ENCODE measurements around the gene ARID3C.

DNA sequence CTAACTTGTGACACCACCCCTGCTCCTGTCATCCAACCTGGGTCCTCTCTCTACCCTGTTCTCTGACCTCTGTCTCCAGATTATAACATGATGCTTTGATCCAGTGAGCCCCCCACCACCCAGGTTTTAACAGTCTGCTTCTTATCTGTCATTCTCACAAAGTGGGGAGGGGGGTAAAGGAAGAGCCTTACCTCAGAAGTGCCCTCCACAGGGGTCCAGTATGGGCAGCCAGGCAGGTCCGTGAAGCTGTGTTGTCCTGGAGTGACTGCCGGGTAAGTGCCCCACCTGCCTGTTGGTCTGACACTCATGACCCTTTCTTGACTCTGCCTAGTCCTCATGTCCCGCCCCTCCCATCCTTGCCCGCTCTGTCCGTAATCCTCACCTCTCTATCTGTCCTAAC, 26.5 kb upstream of the ARID3C start:
- TF ChIP-seq, protein P1, sequence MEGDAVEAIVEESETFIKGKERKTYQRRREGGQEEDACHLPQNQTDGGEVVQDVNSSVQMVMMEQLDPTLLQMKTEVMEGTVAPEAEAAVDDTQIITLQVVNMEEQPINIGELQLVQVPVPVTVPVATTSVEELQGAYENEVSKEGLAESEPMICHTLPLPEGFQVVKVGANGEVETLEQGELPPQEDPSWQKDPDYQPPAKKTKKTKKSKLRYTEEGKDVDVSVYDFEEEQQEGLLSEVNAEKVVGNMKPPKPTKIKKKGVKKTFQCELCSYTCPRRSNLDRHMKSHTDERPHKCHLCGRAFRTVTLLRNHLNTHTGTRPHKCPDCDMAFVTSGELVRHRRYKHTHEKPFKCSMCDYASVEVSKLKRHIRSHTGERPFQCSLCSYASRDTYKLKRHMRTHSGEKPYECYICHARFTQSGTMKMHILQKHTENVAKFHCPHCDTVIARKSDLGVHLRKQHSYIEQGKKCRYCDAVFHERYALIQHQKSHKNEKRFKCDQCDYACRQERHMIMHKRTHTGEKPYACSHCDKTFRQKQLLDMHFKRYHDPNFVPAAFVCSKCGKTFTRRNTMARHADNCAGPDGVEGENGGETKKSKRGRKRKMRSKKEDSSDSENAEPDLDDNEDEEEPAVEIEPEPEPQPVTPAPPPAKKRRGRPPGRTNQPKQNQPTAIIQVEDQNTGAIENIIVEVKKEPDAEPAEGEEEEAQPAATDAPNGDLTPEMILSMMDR (IDR thresholded peaks at IDR 0.05), result no peak
- TF ChIP-seq POLR2A (IDR thresholded peaks at IDR 0.05), result no peak
